PFSK-1 (cell line): ENCODE results near the gene TBC1D2.

Experiments used
- FOXP2 ChIP-seq: optimal IDR thresholded peaks from 2 replicates; pipeline ENCODE3; 2011; ENCODE audit warnings: borderline replicate concordance, control low read depth, inconsistent platforms; ENCODE audit not compliant: insufficient read depth; ENCODE audit errors: extremely low read length, extremely low read depth
- POLR2AphosphoS5 ChIP-seq: IDR thresholded peaks from 2 replicates; pipeline ENCODE4 v1.6.1; 2012; ENCODE audit warnings: low read depth, mild to moderate bottlenecking, control low read depth, low read length, moderate library complexity
- SIN3A ChIP-seq: IDR thresholded peaks from 2 replicates; pipeline ENCODE4 v1.6.1; 2012; ENCODE audit warnings: mild to moderate bottlenecking, low read length, moderate library complexity, borderline replicate concordance; ENCODE audit not compliant: insufficient read depth
- TAF1 ChIP-seq: IDR thresholded peaks from 2 replicates; pipeline ENCODE4 v1.6.1; 2012; ENCODE audit warnings: low read length, control low read depth, borderline replicate concordance; ENCODE audit not compliant: insufficient read depth
- TF ChIP-seq, protein P1 (sequence below), 2 experiments: IDR thresholded peaks; 2 replicates each; pipeline versions ENCODE4 v1.6.1 to v1.8.0; 2011 to 2012; ENCODE audit warnings: low read depth in 2 of 2, low read length in 2 of 2, control low read depth in 1 of 2, inconsistent platforms in 1 of 2, mild to moderate bottlenecking in 1 of 2, moderate library complexity in 1 of 2; ENCODE audit not compliant: insufficient read depth in 1 of 2

The TBC1D2 gene

DNA sequence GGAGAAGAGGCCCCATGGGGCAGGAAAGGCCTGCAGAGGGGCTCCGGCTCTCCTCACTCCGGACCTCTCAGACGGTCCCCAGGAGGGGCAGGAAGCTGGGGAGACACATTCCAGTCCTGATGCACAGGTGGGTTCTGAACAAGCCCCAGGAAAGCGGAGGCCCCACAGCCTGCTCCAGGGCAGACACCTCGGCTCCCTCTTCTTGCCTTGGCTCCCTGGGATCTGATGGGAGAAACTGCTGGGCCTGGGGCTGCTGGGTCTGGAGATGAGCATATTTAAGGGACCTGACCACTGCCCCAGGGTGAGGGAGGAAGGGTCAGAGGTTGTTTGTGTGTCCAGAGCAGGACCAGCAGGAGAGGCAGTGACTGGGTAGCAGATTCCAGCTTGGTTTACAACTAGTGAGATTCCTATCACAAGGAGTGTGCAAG, 64.3 kb downstream of the TBC1D2 start:
- TF ChIP-seq, protein P1, sequence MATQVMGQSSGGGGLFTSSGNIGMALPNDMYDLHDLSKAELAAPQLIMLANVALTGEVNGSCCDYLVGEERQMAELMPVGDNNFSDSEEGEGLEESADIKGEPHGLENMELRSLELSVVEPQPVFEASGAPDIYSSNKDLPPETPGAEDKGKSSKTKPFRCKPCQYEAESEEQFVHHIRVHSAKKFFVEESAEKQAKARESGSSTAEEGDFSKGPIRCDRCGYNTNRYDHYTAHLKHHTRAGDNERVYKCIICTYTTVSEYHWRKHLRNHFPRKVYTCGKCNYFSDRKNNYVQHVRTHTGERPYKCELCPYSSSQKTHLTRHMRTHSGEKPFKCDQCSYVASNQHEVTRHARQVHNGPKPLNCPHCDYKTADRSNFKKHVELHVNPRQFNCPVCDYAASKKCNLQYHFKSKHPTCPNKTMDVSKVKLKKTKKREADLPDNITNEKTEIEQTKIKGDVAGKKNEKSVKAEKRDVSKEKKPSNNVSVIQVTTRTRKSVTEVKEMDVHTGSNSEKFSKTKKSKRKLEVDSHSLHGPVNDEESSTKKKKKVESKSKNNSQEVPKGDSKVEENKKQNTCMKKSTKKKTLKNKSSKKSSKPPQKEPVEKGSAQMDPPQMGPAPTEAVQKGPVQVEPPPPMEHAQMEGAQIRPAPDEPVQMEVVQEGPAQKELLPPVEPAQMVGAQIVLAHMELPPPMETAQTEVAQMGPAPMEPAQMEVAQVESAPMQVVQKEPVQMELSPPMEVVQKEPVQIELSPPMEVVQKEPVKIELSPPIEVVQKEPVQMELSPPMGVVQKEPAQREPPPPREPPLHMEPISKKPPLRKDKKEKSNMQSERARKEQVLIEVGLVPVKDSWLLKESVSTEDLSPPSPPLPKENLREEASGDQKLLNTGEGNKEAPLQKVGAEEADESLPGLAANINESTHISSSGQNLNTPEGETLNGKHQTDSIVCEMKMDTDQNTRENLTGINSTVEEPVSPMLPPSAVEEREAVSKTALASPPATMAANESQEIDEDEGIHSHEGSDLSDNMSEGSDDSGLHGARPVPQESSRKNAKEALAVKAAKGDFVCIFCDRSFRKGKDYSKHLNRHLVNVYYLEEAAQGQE (IDR thresholded peaks at IDR 0.05; ENCODE audit: insufficient read depth in 1 of 2, low read depth in 2 of 2, low read length in 2 of 2) = no peak
- TF ChIP-seq FOXP2 (no peak), TAF1 (no peak), SIN3A (no peak), POLR2AphosphoS5 (no peak)

DNA sequence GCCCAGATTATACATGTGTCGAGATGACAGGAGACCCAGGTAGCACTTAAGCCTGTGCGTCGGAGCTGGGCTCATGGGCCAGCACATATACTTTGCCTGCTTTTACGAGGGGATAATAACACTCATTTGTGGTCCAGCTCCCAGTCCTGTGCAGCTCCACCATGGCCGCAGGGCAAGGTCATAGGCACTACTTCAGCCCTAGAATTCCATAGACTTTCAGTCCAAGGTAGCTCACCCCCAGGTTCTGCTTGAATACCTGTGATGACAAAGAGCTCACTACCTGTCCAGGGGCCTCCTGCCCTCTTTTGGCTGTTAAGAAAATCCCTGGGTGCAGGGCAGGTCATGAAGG, 64.7 kb downstream of the TBC1D2 start:
- no peak for TF ChIP-seq TAF1
- TF ChIP-seq, protein P1 (IDR thresholded peaks at IDR 0.05; ENCODE audit: insufficient read depth in 1 of 2, low read depth in 2 of 2, low read length in 2 of 2) = no peak
- TF ChIP-seq POLR2AphosphoS5 = no peak
- TF ChIP-seq SIN3A = no peak
- TF ChIP-seq FOXP2 = no peak

DNA sequence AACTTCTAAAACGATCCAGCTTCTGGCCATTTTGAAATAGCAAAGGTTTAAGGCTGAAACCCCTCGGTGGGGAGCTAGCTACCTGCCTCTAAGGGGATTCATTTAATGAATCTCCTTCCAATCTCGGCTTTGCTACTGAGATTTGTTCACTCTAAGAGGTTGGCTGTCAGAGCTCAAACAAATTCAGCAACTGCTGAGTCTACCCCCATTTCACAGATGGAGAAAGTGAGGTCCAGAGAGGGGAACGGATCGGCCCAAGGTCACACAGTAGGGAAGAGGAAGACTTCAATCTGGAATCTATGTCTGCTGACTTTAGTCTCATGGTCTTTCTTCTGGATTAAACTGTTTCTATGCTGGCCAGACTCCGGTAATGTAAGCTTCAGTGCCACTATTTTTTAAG, 66.0 kb downstream of the TBC1D2 start:
- TF ChIP-seq FOXP2 = no peak
- TF ChIP-seq POLR2AphosphoS5 = no peak
- TF ChIP-seq, protein P1 (IDR thresholded peaks at IDR 0.05; ENCODE audit: insufficient read depth in 1 of 2, low read depth in 2 of 2, low read length in 2 of 2) = no peak
- TF ChIP-seq TAF1 = no peak
- no peak for TF ChIP-seq SIN3A

DNA sequence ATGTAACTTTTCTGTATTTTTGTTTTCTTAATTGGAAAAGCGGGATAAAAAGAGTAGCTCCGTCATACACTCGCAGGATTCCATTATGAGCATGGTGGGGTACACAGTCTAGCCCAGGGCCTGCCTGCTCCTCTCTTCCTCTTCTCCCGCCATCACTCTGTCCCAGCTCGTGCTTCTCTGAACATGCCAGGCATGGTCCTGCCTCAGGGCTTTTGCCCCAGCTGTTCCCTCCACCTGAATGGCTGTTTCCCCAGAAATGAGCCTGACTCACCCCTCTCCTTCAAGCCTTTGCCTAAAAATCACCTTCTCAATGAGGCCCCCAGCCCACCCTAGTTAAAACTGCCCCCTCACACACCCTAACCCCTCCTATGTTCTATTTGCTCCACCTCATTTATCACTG, 67.5 kb downstream of the TBC1D2 start:
- no peak for TF ChIP-seq TAF1
- no peak for TF ChIP-seq SIN3A
- TF ChIP-seq, protein P1 (IDR thresholded peaks at IDR 0.05; ENCODE audit: insufficient read depth in 1 of 2, low read depth in 2 of 2, low read length in 2 of 2) = no peak
- no peak for TF ChIP-seq POLR2AphosphoS5
- TF ChIP-seq FOXP2 = no peak

DNA sequence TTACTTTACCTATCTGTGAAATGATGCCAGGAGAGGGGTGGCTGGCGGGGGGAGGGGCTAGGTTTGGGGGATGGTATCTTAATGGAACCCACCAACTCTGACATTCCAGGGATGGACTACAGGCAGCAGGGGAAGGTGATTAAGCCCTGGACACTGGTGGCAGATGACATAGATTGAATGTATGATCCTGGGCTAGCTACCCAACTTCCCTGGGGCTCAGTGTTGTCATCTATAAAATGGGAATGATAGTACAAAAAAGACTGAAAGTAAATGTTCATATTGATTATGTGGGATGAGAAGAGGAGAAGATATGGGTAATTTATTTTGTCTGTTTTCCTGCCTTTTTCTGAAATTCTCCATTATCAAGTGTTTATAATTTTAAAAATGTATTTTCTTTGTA, 69.2 kb downstream of the TBC1D2 start:
- no peak for TF ChIP-seq SIN3A
- no peak for TF ChIP-seq FOXP2
- TF ChIP-seq POLR2AphosphoS5 = no peak
- TF ChIP-seq TAF1 = no peak
- TF ChIP-seq, protein P1 (IDR thresholded peaks at IDR 0.05; ENCODE audit: insufficient read depth in 1 of 2, low read depth in 2 of 2, low read length in 2 of 2) = no peak
